H1 (cell line): ENCODE data around the gene GPRASP3. TPM values are rescaled to one million over a fixed set of nuclear protein-coding genes. Genes with fewer than 3 reads are reported as not detected.

ENCODE experiments used
- CTCF ChIA-PET: fragments of 300-600 bp; sonication (Branson Sonifier 250); formaldehyde crosslinking; loops from one replicate; lab custom pipeline; 2021; ENCODE audit not compliant: partially characterized antibody; lab: Charles Lee
- POLR2A ChIA-PET: fragments of 300-600 bp; sonication (Branson Sonifier 250); formaldehyde crosslinking; loops from one replicate; lab custom pipeline; 2021; ENCODE audit warnings: inconsistent platforms; ENCODE audit not compliant: partially characterized antibody; lab: Charles Lee
- DNase-seq, 2 experiments: peaks; one replicate each; pipeline versions ENCODE4 v3.0.0 to v3.0.0-alpha.2; 2010 to 2022; ENCODE audit warnings: low spot score in 2 of 2, low read depth in 1 of 2, mixed read lengths in 1 of 2
- FAIRE-seq: peaks from 2 replicates; lab custom pipeline; 2011; peaks lifted over from hg19 to GRCh38; lab: Jason Lieb, UNC
- H2AFZ ChIP-seq: 2 replicates; pipeline ENCODE4 v1.8.1; 2012; ENCODE audit warnings: low read length, inconsistent platforms
- H2AK5ac ChIP-seq: 2 replicates; pipeline ENCODE4 v1.6.1; 2013; ENCODE audit warnings: low read depth, low read length
- H2BK120ac ChIP-seq: replicated peaks from 2 replicates; pipeline ENCODE3; 2013; ENCODE audit warnings: low read depth, low read length, inconsistent platforms
- H2BK12ac ChIP-seq: 2 replicates; pipeline ENCODE4 v1.6.1; 2013; ENCODE audit warnings: low read depth, low read length
- H2BK15ac ChIP-seq: 2 replicates; pipeline ENCODE4 v1.6.1; 2013; ENCODE audit warnings: low read length
- H2BK20ac ChIP-seq: 2 replicates; pipeline ENCODE4 v1.6.1; 2013; ENCODE audit warnings: low read length
- H2BK5ac ChIP-seq: 2 replicates; pipeline ENCODE4 v1.6.1; 2013; ENCODE audit warnings: low read depth, low read length
- H3K14ac ChIP-seq: 2 replicates; pipeline ENCODE4 v1.6.1; 2013; ENCODE audit warnings: inconsistent platforms; ENCODE audit not compliant: insufficient read length
- H3K18ac ChIP-seq: 2 replicates; pipeline ENCODE4 v1.6.1; 2013; ENCODE audit warnings: low read length; ENCODE audit errors: extremely low read depth
- H3K23ac ChIP-seq: 2 replicates; pipeline ENCODE4 v1.6.1; 2013; ENCODE audit warnings: inconsistent platforms; ENCODE audit not compliant: insufficient read length
- H3K23me2 ChIP-seq: 2 replicates; pipeline ENCODE4 v1.6.1; 2013; ENCODE audit warnings: low read depth, low read length
- H3K27ac ChIP-seq: 2 replicates; pipeline ENCODE4 v1.6.1; 2011; ENCODE audit warnings: low read depth, low read length, inconsistent platforms
- H3K27me3 ChIP-seq, 4 experiments: replicated peaks in 1 of 4; 1 replicate in 1 of 4; 2 replicates in 3 of 4; pipeline versions ENCODE4 v1.6.1 to v1.8.1; 2011 to 2013; ENCODE audit warnings: low read length in 3 of 4, mild to moderate bottlenecking in 3 of 4, inconsistent platforms in 2 of 4, mixed read lengths in 2 of 4, moderate library complexity in 1 of 4; ENCODE audit not compliant: control insufficient read depth in 3 of 4, insufficient read depth in 3 of 4; ENCODE audit errors: extremely low read depth in 1 of 4
- H3K36me3 ChIP-seq, 4 experiments: 2 replicates each; pipeline versions ENCODE4 v1.6.1 to v1.8.1; 2011 to 2013; ENCODE audit warnings: mild to moderate bottlenecking in 4 of 4, low read length in 3 of 4, moderate library complexity in 2 of 4, control low read depth in 1 of 4, inconsistent platforms in 1 of 4; ENCODE audit not compliant: insufficient read depth in 4 of 4, control insufficient read depth in 2 of 4
- H3K4ac ChIP-seq: replicated peaks from 2 replicates; pipeline ENCODE3; 2013; ENCODE audit warnings: low read length, low read depth, mixed read lengths, inconsistent platforms; ENCODE audit not compliant: insufficient read length
- H3K4me1 ChIP-seq, 4 experiments: replicated peaks in 1 of 4; 1 replicate in 1 of 4; 2 replicates in 3 of 4; pipeline versions ENCODE4 v1.6.1 to v1.8.1; 2011 to 2013; ENCODE audit warnings: low read length in 3 of 4, inconsistent platforms in 2 of 4, mixed read lengths in 1 of 4; ENCODE audit not compliant: insufficient read depth in 4 of 4, control insufficient read depth in 3 of 4
- H3K4me2 ChIP-seq, 2 experiments: 2 replicates each; pipeline versions ENCODE4 v1.6.1 to v1.8.1; 2011 to 2013; ENCODE audit warnings: low read depth in 2 of 2, low read length in 2 of 2, control low read depth in 1 of 2, inconsistent platforms in 1 of 2, mild to moderate bottlenecking in 1 of 2; ENCODE audit not compliant: insufficient read depth in 1 of 2
- H3K4me3 ChIP-seq, 4 experiments: fragments of 200-600, 300-600 bp in 1 of 4; sonication (generic), shearing (Covaris generic), sonication (Bioruptor Twin) in 1 of 4; 2 replicates each; pipeline versions ENCODE4 v1.5.1 to v1.8.1; 2011 to 2016; ENCODE audit warnings: low read length in 4 of 4, low read depth in 3 of 4, control low read depth in 2 of 4, inconsistent platforms in 2 of 4, mild to moderate bottlenecking in 2 of 4, mixed read lengths in 1 of 4, moderate library complexity in 1 of 4; ENCODE audit not compliant: insufficient read depth in 2 of 4; ENCODE audit errors: extremely low read depth in 1 of 4
- H3K56ac ChIP-seq: replicated peaks from 2 replicates; pipeline ENCODE3; 2013; ENCODE audit warnings: low read depth, mild to moderate bottlenecking, mixed read lengths, low read length, inconsistent platforms; ENCODE audit not compliant: insufficient read length
- H3K79me1 ChIP-seq: 2 replicates; pipeline ENCODE4 v1.6.1; 2013; ENCODE audit warnings: low read depth, low read length, control low read depth
- H3K79me2 ChIP-seq, 2 experiments: 2 replicates each; pipeline versions ENCODE4 v1.6.1 to v1.8.1; 2012 to 2013; ENCODE audit warnings: low read length in 2 of 2, mild to moderate bottlenecking in 2 of 2, inconsistent platforms in 1 of 2; ENCODE audit not compliant: insufficient read depth in 2 of 2, control insufficient read depth in 1 of 2
- H3K9ac ChIP-seq, 4 experiments: replicated peaks in 1 of 4; 1 replicate in 1 of 4; 2 replicates in 3 of 4; pipeline versions ENCODE4 v1.6.1 to v1.8.1; 2011 to 2013; ENCODE audit warnings: low read depth in 3 of 4, low read length in 3 of 4, control low read depth in 2 of 4, mild to moderate bottlenecking in 2 of 4, moderate library complexity in 2 of 4, inconsistent platforms in 1 of 4; ENCODE audit errors: extremely low read depth in 1 of 4
- H3K9me3 ChIP-seq, 2 experiments: 2 replicates each; pipeline versions ENCODE4 v1.6.1 to v1.8.1; 2012 to 2013; ENCODE audit warnings: mild to moderate bottlenecking in 2 of 2, moderate library complexity in 2 of 2, control low read depth in 1 of 2, inconsistent platforms in 1 of 2, low read depth in 1 of 2, low read length in 1 of 2, mixed read lengths in 1 of 2; ENCODE audit not compliant: insufficient read depth in 2 of 2
- H4K20me1 ChIP-seq, 2 experiments: replicated peaks in 1 of 2; 2 replicates each; pipeline versions ENCODE3 to v1.8.1; 2011 to 2013; ENCODE audit warnings: inconsistent platforms in 2 of 2, low read length in 2 of 2, mild to moderate bottlenecking in 1 of 2; ENCODE audit not compliant: insufficient read depth in 2 of 2, control insufficient read depth in 1 of 2
- H4K5ac ChIP-seq: 2 replicates; pipeline ENCODE4 v1.6.1; 2013; ENCODE audit warnings: low read length, low read depth, mixed read lengths, inconsistent platforms; ENCODE audit not compliant: insufficient read length
- H4K8ac ChIP-seq: 2 replicates; pipeline ENCODE4 v1.8.0; 2013; ENCODE audit warnings: mild to moderate bottlenecking, moderate library complexity, low read length, inconsistent platforms; ENCODE audit not compliant: insufficient read depth; ENCODE audit errors: extremely low read depth
- H4K91ac ChIP-seq: replicated peaks from 2 replicates; pipeline ENCODE3; 2013; ENCODE audit warnings: low read length, mixed read lengths, inconsistent platforms; ENCODE audit not compliant: insufficient read length
- CREB1 ChIP-seq: IDR thresholded peaks from 2 replicates; pipeline ENCODE4 v1.6.1; 2012; ENCODE audit warnings: inconsistent platforms
- E2F6 ChIP-seq: IDR thresholded peaks from 2 replicates; pipeline ENCODE4 v1.6.1; 2012; ENCODE audit warnings: inconsistent platforms
- GABPA ChIP-seq: IDR thresholded peaks from 2 replicates; pipeline ENCODE4 v1.6.1; 2011; ENCODE audit warnings: mild to moderate bottlenecking, low read length, moderate library complexity, borderline replicate concordance; ENCODE audit not compliant: insufficient read depth
- KDM5A ChIP-seq: fragments of 200-600 bp; IDR thresholded peaks from 2 replicates; pipeline ENCODE4 v1.7.1; 2012; ENCODE audit warnings: mild to moderate bottlenecking, low read length, inconsistent platforms, mixed read lengths
- NANOG ChIP-seq: IDR thresholded peaks from 2 replicates; pipeline ENCODE4 v1.6.1; 2011; ENCODE audit warnings: low read length, low read depth, mild to moderate bottlenecking, inconsistent platforms; ENCODE audit not compliant: insufficient read depth, poor library complexity, severe bottlenecking
- POU5F1 ChIP-seq: IDR thresholded peaks from 2 replicates; pipeline ENCODE4 v1.6.1; 2011; ENCODE audit warnings: low read depth, mild to moderate bottlenecking, low read length, moderate library complexity
- RAD21 ChIP-seq, 2 experiments: IDR thresholded peaks in 1 of 2; conservative IDR thresholded peaks in 1 of 2; 2 replicates each; pipeline ENCODE4 v1.6.1; 2011; ENCODE audit warnings: low read depth in 2 of 2, low read length in 2 of 2, improper control_type of control experiment in 1 of 2, inconsistent platforms in 1 of 2, mild to moderate bottlenecking in 1 of 2, moderate library complexity in 1 of 2
- RFX5 ChIP-seq: IDR thresholded peaks from 2 replicates; pipeline ENCODE4 v1.6.1; 2011; ENCODE audit warnings: low read depth, low read length, improper control_type of control experiment, borderline replicate concordance
- RXRA ChIP-seq: IDR thresholded peaks from 2 replicates; pipeline ENCODE4 v1.6.1; 2011; ENCODE audit warnings: low read depth, mild to moderate bottlenecking, low read length, moderate library complexity; ENCODE audit not compliant: insufficient read depth
- SIRT6 ChIP-seq: IDR thresholded peaks from one replicate; pipeline ENCODE4 v1.7.1; 2012; ENCODE audit warnings: low read length, inconsistent platforms
- ZNF274 ChIP-seq: IDR thresholded peaks from 2 replicates; pipeline ENCODE4 v1.7.0; 2012; ENCODE audit warnings: low read length, borderline replicate concordance; ENCODE audit errors: extremely low read depth
- WGBS, 2 experiments: shearing (Covaris generic) in 1 of 2; methylation state at CpG; one replicate each; pipeline versions ENCODE4 v1.1.6 to v1.1.7; 2013 to 2015; ENCODE audit warnings: low lambda C conversion rate in 2 of 2, mixed read lengths in 2 of 2, inconsistent platforms in 1 of 2, low coverage in 1 of 2, missing lambda C conversion rate in 1 of 2; ENCODE audit not compliant: insufficient replicate concordance in 2 of 2, insufficient coverage in 1 of 2, insufficient read length in 1 of 2; ENCODE audit errors: extremely low coverage in 1 of 2, missing lambda C conversion rate in 1 of 2; 5-methylcytosine and 5-hydroxymethylcytosine counted together
- polyA plus RNA-seq, 7 experiments: library from polyadenylated mRNA; depleted of rRNA in 3 of 7; stranded (reverse) in 5 of 7; unstranded in 2 of 7; fragments of >200 nt in 5 of 7; fragments of 200-250 nt in 2 of 7; gene quantifications; 1 replicate in 5 of 7; 2 replicates in 1 of 7; 4 replicates in 1 of 7; pipeline versions ENCODE4 v1.2.1 to v1.2.3, GENCODE V29; 2011 to 2013; ENCODE audit warnings: missing spikeins in 2 of 7, mixed read lengths in 2 of 7
- total RNA-seq: library from RNA; stranded (reverse); fragmentation: NEBNext Ultra II Directional; extraction: Animal tissue kit (Norgen Biotek cat#: 25700); gene quantifications from 2 replicates; pipeline ENCODE4 v1.2.1, GENCODE V29; 2021
- TF ChIP-seq, protein P1 (sequence below): IDR thresholded peaks from 2 replicates; pipeline ENCODE4 v1.6.1; 2011; ENCODE audit warnings: low read length, improper control_type of control experiment

The GPRASP3 gene
- total and polyA plus RNA-seq, 2 of the 8 experiments (the other 6 are each of a cell fraction or from before 2014, with no cell fraction given) = 7.0 to 19.8 TPM

GRCh38 chrX:102708900-102709299 lies 11.6 kb upstream of the GPRASP3 start:
- Histone ChIP-seq H3K23ac (no peak overlapping the region), H3K14ac (no peak overlapping the region), H3K9ac (no peak overlapping the region), H2AK5ac (no peak overlapping the region), H3K4ac (no peak overlapping the region), H3K4me1 (no peaks in the 10 kb centered on the region; a peak in 2 of 7 replicates), H3K18ac (no peak overlapping the region), H4K8ac (no peak overlapping the region), H2AFZ (no peak overlapping the region), H3K27ac (no peak overlapping the region), H3K56ac (no peak overlapping the region), H4K91ac (no peak overlapping the region), H3K4me3 (no peak overlapping the region), H3K79me1 (no peaks in the 10 kb centered on the region), H4K20me1 (no peaks in the 10 kb centered on the region), H2BK120ac (no peak overlapping the region), H2BK5ac (no peak overlapping the region), H3K9me3 (no peaks in the 10 kb centered on the region), H4K5ac (no peak overlapping the region), H2BK20ac (no peak overlapping the region), H3K36me3 (peaks cover 0 to 1% (median 0%) of the 10 kb centered on the region in 4 experiments; a peak in 1 of 8 replicates), H2BK15ac (no peak overlapping the region), H3K27me3 (no peaks in the 10 kb centered on the region; a peak in 1 of 7 replicates), H2BK12ac (no peak overlapping the region), H3K4me2 (no peak overlapping the region), H3K79me2 (no peaks in the 10 kb centered on the region), H3K23me2 (peaks cover 3% of the 10 kb centered on the region; the same call in 1 of the 2 replicates)
- ChIA-PET CTCF (interaction anchor here (1.0 kb wide), 1 partner anchor 24 kb away, joined by 3 read pairs; no protein-coding TSS in a partner anchor), POLR2A (interaction anchor here (1.2 kb wide), 1 partner anchor 12 kb away, joined by 3 read pairs; the partner anchor contains the start of gene GPRASP3)
- DNase-seq (no peak), FAIRE-seq (no peak)
- WGBS, 2 experiments = 87% methylated on average over 2 of the region's 2 CpGs; no CpG with 5 or more reads in 1 of the 2 experiments
- TF ChIP-seq ZNF274 = no peak
- no peak for TF ChIP-seq RFX5
- TF ChIP-seq, protein P1, sequence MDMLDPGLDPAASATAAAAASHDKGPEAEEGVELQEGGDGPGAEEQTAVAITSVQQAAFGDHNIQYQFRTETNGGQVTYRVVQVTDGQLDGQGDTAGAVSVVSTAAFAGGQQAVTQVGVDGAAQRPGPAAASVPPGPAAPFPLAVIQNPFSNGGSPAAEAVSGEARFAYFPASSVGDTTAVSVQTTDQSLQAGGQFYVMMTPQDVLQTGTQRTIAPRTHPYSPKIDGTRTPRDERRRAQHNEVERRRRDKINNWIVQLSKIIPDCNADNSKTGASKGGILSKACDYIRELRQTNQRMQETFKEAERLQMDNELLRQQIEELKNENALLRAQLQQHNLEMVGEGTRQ = no peak
- no peak for TF ChIP-seq RXRA
- no peak for TF ChIP-seq E2F6
- no peak for TF ChIP-seq RAD21 (IDR thresholded peaks at IDR 0.05 in 1 of 2, conservative IDR thresholded peaks at IDR 0.05 in 1 of 2; ENCODE audit: low read depth in 2 of 2, low read length in 2 of 2)
- no peak for TF ChIP-seq GABPA
- no peak for TF ChIP-seq SIRT6
- TF ChIP-seq NANOG = no peak
- TF ChIP-seq KDM5A = no peak
- TF ChIP-seq CREB1 = no peak
- no peak for TF ChIP-seq POU5F1
